HL-60 (cell line): ENCODE results near the gene GABBR2.

Source experiments
- CTCF ChIP-seq: IDR thresholded peaks from one replicate; pipeline ENCODE4 v1.5.1; 2011; ENCODE audit warnings: low read length, control low read depth, inconsistent platforms; ENCODE audit not compliant: insufficient read depth
- GABPA ChIP-seq: IDR thresholded peaks from 2 replicates; pipeline ENCODE4 v1.6.1; 2012; ENCODE audit warnings: low read depth
- POLR2AphosphoS5 ChIP-seq: IDR thresholded peaks from 2 replicates; pipeline ENCODE4 v1.6.1; 2012; ENCODE audit warnings: low read depth
- REST ChIP-seq: IDR thresholded peaks from 2 replicates; pipeline ENCODE4 v1.6.1; 2012; ENCODE audit warnings: low read depth; ENCODE audit not compliant: insufficient replicate concordance

- TF ChIP-seq CTCF (peak; percentile 75), POLR2AphosphoS5 (no peak), GABPA (no peak), REST (no peak)
These were observed 393.1 kb downstream of the GABBR2 start for GRCh38 chr9:98315551-98316060.
